Activated CD8-positive, alpha-beta T cell treated with anti-CD3 and anti-CD28 coated beads, Interleukin-2, amount 10 ng/mL, durations not matched to agents 7 days and 5 days (primary cell): ENCODE measurements around the gene CAB39L. TPM values are rescaled to one million over a fixed set of nuclear protein-coding genes. Genes with fewer than 3 reads are reported as not detected.

Source experiments
- ATAC-seq: fragments of 150-1000 bp; cut with Tn5 transposase; one replicate; pipeline ENCODE4 v1.10.0; 2021; ENCODE audit warnings: moderate library complexity
- CTCF ChIA-PET: fragments of 350-600 bp; sonication (Branson Sonifier 250); formaldehyde crosslinking; loops from one replicate; lab custom pipeline; 2021; ENCODE audit warnings: antibody characterized with exemption; lab: Charles Lee
- POLR2A ChIA-PET: fragments of 350-600 bp; sonication (Branson Sonifier 250); formaldehyde crosslinking; loops from one replicate; lab custom pipeline; 2021; ENCODE audit warnings: antibody characterized with exemption; lab: Charles Lee
- DNase-seq: peaks from one replicate; pipeline ENCODE4 v3.0.0-alpha.2; 2020
- H3K27ac Mint-ChIP-seq: one replicate; pipeline ENCODE4 v1.8.0; 2021; ENCODE audit warnings: mild to moderate bottlenecking, mixed read lengths
- H3K27me3 Mint-ChIP-seq: one replicate; pipeline ENCODE4 v1.8.0; 2021; ENCODE audit warnings: low read depth, mixed read lengths
- H3K36me3 Mint-ChIP-seq: one replicate; pipeline ENCODE4 v1.8.0; 2021; ENCODE audit warnings: low read depth, mixed read lengths
- H3K4me1 Mint-ChIP-seq: one replicate; pipeline ENCODE4 v1.8.0; 2021; ENCODE audit warnings: low read depth, mixed read lengths
- H3K4me3 Mint-ChIP-seq: one replicate; pipeline ENCODE4 v1.8.0; 2021; ENCODE audit warnings: mild to moderate bottlenecking, mixed read lengths
- H3K9me3 Mint-ChIP-seq: one replicate; pipeline ENCODE4 v1.8.0; 2022; ENCODE audit warnings: mixed read lengths; ENCODE audit not compliant: insufficient read depth
- total RNA-seq, 2 experiments: library from RNA; stranded (reverse); gene quantifications; one replicate each; pipeline ENCODE4 v1.2.3, GENCODE V29; 2021

Gene CAB39L
- total RNA-seq, 2 experiments from 2014 or later, result 2.3 to 2.6 TPM

DNA sequence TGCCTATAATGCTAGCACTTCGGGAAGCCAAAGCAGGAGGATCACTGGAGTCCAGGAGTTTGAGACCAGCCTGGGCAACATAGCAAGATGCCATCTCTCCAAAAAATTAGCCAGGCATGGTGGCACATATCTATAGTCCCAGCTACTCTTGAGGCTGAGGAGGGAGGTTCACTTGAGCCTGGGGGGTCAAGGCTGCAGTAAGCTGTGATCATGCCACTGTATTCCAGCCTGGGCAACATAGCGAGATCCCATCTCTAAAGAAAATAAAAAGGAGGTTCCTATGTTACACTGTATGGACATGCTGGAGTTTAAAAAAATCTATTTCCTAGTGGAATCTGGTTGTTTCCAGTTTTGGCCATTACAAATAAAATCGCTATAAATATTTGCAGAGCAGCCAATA is 2.6 kb downstream of the CAB39L start:
- ChIA-PET CTCF (no interaction called here), POLR2A (no interaction called here)
- no peak overlapping the region for H3K27ac Mint-ChIP-seq
- no peaks in the 10 kb centered on the region for H3K9me3 Mint-ChIP-seq
- no peak overlapping the region for H3K4me3 Mint-ChIP-seq
- peaks cover 29% of the 10 kb centered on the region for H3K4me1 Mint-ChIP-seq
- peaks cover 11% of the 10 kb centered on the region for H3K36me3 Mint-ChIP-seq
- peaks cover 11% of the 10 kb centered on the region for H3K27me3 Mint-ChIP-seq
- no peak for ATAC-seq
- no peak for DNase-seq

DNA sequence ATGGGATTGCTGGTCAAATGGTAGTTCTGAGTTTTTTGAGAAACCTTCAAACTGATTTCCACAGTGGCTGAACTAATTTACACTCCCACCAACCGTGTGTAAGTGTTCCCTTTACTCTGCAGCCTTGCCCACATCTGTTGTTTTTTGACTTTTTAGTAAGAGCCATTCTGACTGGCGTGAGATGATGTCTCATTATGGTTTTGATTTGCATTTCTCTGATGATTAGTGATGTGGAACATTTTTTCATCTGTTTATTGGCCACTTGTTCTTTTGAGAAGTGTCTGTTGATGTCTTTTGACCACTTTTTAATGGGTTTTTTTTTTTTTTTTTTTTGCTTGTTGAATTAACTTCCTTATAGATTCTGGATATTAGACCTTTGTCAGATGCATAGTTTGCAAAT is 4.3 kb downstream of the CAB39L start:
- POLR2A ChIA-PET, result no interaction called here
- no peak overlapping the region for H3K4me3 Mint-ChIP-seq
- DNase-seq, result no peak
- CTCF ChIA-PET, result no interaction called here
- no peak for ATAC-seq
- peaks cover 16% of the 10 kb centered on the region for H3K4me1 Mint-ChIP-seq
- no peak overlapping the region for H3K27ac Mint-ChIP-seq
- H3K9me3 Mint-ChIP-seq, result no peaks in the 10 kb centered on the region
- peaks cover 5% of the 10 kb centered on the region for H3K36me3 Mint-ChIP-seq
- peaks cover 11% of the 10 kb centered on the region for H3K27me3 Mint-ChIP-seq

DNA sequence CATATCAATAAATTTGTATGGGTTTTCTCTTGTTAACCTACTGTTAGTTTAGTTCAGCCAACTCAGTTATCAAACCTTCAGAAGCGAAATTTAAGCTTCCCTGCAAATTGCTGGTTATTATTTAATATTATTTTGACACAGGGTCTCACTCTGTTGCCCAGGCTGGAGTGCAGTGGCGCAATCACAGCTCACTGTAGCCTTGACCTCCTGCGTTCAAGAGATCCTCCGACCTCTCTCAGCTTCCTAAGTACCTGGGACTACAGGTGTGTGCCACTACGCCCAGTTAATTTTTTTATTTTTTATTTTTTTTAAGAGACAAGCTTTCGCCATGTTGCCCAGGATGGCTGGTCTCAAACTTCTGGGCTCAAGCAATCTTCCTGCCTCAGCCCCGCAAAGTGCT is 6.2 kb downstream of the CAB39L start:
- Mint-ChIP-seq H3K27ac (no peak overlapping the region), H3K27me3 (peaks cover 11% of the 10 kb centered on the region), H3K36me3 (no peaks in the 10 kb centered on the region), H3K9me3 (no peaks in the 10 kb centered on the region), H3K4me1 (peaks cover 7% of the 10 kb centered on the region), H3K4me3 (no peak overlapping the region)
- ChIA-PET CTCF (no interaction called here), POLR2A (no interaction called here)
- ATAC-seq, result no peak
- no peak for DNase-seq

DNA sequence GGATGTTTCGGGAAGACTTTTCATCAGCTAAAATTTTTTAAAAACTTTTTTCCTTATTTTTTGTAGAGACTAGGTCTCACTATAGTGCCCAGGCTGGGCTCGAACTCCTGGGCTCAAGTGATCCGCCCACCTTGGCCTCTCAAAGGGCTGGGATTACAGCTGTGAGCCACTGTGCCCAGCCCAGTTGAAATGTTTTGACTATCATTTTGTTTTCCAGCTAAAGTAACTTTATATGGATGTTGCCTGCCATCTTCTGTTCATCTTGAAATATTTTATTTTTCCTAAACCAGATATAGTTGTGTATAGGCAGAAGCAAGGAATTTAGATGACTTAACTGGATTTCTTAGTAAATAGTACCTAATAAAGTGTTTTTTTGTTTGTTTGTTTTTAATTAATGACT is 7.0 kb downstream of the CAB39L start:
- ATAC-seq (no peak), DNase-seq (no peak)
- Mint-ChIP-seq H3K27me3 (peaks cover 11% of the 10 kb centered on the region), H3K9me3 (no peaks in the 10 kb centered on the region), H3K4me3 (no peak overlapping the region), H3K36me3 (no peaks in the 10 kb centered on the region), H3K27ac (no peak overlapping the region), H3K4me1 (no peaks in the 10 kb centered on the region)
- CTCF ChIA-PET, result interaction anchor here (1.0 to 1.2 kb wide), 2 partner anchors 9 to 124 kb away, joined by 3 read pairs; no protein-coding TSS in a partner anchor
- POLR2A ChIA-PET, result no interaction called here

DNA sequence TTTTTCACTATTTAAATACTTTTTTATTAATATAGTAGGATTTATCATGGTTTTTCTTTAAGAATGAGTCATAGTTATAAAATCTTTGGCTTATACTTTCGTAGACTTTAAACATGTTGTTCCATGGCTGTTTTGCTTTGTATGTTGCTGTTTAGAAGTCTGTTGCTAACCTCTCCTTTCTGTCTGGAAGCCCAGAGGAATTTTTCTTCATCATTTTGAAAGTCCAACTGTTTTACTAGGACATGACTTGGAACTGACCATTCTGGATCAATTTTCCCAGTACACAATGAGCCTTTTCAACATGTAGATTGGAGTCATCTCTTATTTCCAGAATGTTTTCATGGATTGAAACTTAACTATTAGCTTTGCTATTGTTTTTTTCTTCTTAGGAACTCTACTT is 7.9 kb downstream of the CAB39L start:
- ChIA-PET POLR2A (interaction anchor here (1.0 kb wide), 1 partner anchor 9 kb away, joined by 3 read pairs; no protein-coding TSS in a partner anchor), CTCF (interaction anchor here (1.0 to 1.2 kb wide), 2 partner anchors 10 to 123 kb away, joined by 3 read pairs; no protein-coding TSS in a partner anchor)
- H3K9me3 Mint-ChIP-seq, result no peaks in the 10 kb centered on the region
- H3K4me3 Mint-ChIP-seq, result no peak overlapping the region
- no peak for DNase-seq
- no peaks in the 10 kb centered on the region for H3K4me1 Mint-ChIP-seq
- H3K36me3 Mint-ChIP-seq, result no peaks in the 10 kb centered on the region
- peaks cover 11% of the 10 kb centered on the region for H3K27me3 Mint-ChIP-seq
- no peak for ATAC-seq
- no peak overlapping the region for H3K27ac Mint-ChIP-seq

- no peaks in the 10 kb centered on the region for H3K9me3 Mint-ChIP-seq
- no peaks in the 10 kb centered on the region for H3K27me3 Mint-ChIP-seq
- no peaks in the 10 kb centered on the region for H3K36me3 Mint-ChIP-seq
- DNase-seq (no peak), ATAC-seq (no peak)
- no peak overlapping the region for H3K4me3 Mint-ChIP-seq
- CTCF ChIA-PET, result no interaction called here
- POLR2A ChIA-PET, result no interaction called here
- no peaks in the 10 kb centered on the region for H3K4me1 Mint-ChIP-seq
- H3K27ac Mint-ChIP-seq, result no peak overlapping the region
Observed at GRCh38 chr13:49429121-49429520, 14.7 kb downstream of the CAB39L start.

- ATAC-seq, result no peak
- DNase-seq, result no peak
- Mint-ChIP-seq H3K27me3 (no peaks in the 10 kb centered on the region), H3K4me3 (no peak overlapping the region), H3K9me3 (no peaks in the 10 kb centered on the region), H3K27ac (no peak overlapping the region), H3K4me1 (no peaks in the 10 kb centered on the region), H3K36me3 (no peaks in the 10 kb centered on the region)
- ChIA-PET POLR2A (interaction anchor here (0.7 to 0.9 kb wide), 2 partner anchors 15 to 16 kb away, joined by 3 to 5 read pairs; partner anchors contain the start of genes CAB39L and SETDB2), CTCF (interaction anchor here (1.0 to 2.0 kb wide), 3 partner anchors 15 to 180 kb away, joined by 3 to 5 read pairs (median 4); no protein-coding TSS in a partner anchor)
Observed at GRCh38 chr13:49428041-49428763, 15.7 kb downstream of the CAB39L start.

DNA sequence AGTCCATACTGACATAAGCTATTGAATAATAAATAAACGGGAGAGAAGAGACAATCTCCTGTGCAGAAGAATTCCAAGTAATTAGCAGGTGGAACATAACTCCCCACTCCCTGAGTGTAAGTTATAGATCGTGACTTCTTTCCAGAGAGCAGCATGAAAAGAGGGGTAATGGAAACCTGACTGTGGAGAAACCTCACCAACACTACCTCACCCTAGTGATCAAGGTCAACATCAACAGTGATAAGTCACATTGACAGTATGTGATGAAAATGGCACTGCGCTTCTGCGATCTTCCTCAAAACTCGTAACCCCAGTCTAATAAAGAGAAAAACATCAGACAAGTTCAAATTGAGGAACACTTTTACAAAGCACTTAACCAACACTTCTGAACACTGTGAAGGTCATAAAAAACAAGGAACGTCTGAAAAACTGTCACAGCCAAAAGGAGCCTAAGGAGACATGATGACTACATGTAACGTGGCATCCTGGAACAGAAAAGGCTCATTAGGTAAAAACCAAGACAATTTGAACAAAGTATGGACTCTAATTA is 19.8 kb downstream of the CAB39L start:
- CTCF ChIA-PET, result no interaction called here

GRCh38 chr13:49421391-49421790 is 22.5 kb downstream of the CAB39L start:
- POLR2A ChIA-PET, result no interaction called here
- CTCF ChIA-PET, result interaction anchor here (0.7 to 0.8 kb wide), 2 partner anchors 179 to 188 kb away, joined by 3 to 4 read pairs; no protein-coding TSS in a partner anchor
- ATAC-seq, result peak; percentile 71
- DNase-seq, result peak; percentile 36
- Mint-ChIP-seq H3K9me3 (no peaks in the 10 kb centered on the region), H3K27ac (no peak overlapping the region), H3K27me3 (no peaks in the 10 kb centered on the region), H3K4me3 (no peak overlapping the region), H3K36me3 (no peaks in the 10 kb centered on the region), H3K4me1 (no peaks in the 10 kb centered on the region)

More for the DNA sequence above, 19.8 kb downstream of the CAB39L start:
- no peak overlapping the region for H3K27ac Mint-ChIP-seq
- DNase-seq, result no peak
- H3K4me1 Mint-ChIP-seq, result no peaks in the 10 kb centered on the region
- no peaks in the 10 kb centered on the region for H3K9me3 Mint-ChIP-seq
- POLR2A ChIA-PET, result no interaction called here
- H3K36me3 Mint-ChIP-seq, result no peaks in the 10 kb centered on the region
- no peak for ATAC-seq
- no peak overlapping the region for H3K4me3 Mint-ChIP-seq
- no peaks in the 10 kb centered on the region for H3K27me3 Mint-ChIP-seq

DNA sequence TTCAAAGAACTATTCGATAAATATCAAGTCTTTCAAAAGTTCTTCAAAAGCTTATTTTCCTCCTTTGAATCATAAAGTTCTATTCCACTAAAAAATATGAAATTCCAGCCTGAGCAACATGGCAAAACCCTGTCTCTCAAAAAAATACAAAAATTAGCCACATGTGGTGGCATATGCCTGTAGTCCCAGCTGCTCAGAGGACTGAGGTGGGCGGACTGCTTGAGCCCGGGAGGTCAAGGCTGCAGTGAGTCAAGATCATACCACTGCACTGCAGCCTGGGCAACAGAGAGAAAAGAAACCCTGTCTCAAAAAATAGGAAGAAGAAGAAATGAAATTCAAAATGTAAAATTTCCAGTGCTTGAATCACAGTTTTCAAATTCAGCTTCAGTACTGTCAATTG is 24.6 kb downstream of the CAB39L start:
- Mint-ChIP-seq H3K27me3 (no peaks in the 10 kb centered on the region), H3K4me3 (no peak overlapping the region), H3K4me1 (no peaks in the 10 kb centered on the region), H3K36me3 (no peaks in the 10 kb centered on the region), H3K27ac (no peak overlapping the region), H3K9me3 (no peaks in the 10 kb centered on the region)
- ATAC-seq (no peak), DNase-seq (no peak)
- ChIA-PET POLR2A (no interaction called here), CTCF (interaction anchor here (0.9 to 1.0 kb wide), 2 partner anchors 13 to 118 kb away, joined by 3 to 4 read pairs; no protein-coding TSS in a partner anchor)

DNA sequence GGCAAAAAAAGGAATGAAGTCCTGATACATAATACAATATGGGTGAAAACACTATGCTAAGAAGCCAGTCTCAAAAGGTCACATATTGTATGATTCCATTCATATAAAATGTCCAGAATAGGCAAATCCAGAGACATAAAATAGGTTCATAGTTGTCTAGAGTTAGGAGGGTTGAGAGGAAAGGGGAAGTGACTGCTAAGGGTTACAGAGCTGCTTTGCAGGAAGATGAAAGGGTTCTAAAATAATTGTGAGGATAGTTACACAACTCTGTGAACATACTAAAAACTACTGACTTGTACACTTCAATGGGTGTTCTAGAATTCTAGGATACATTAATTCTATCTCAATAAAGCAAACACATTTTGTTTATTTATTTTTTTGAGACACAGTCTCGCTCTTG is 25.7 kb downstream of the CAB39L start:
- ATAC-seq (no peak), DNase-seq (no peak)
- Mint-ChIP-seq H3K4me1 (no peaks in the 10 kb centered on the region), H3K36me3 (no peaks in the 10 kb centered on the region), H3K4me3 (no peak overlapping the region), H3K9me3 (no peaks in the 10 kb centered on the region), H3K27me3 (no peaks in the 10 kb centered on the region), H3K27ac (no peak overlapping the region)
- ChIA-PET POLR2A (no interaction called here), CTCF (no interaction called here)

DNA sequence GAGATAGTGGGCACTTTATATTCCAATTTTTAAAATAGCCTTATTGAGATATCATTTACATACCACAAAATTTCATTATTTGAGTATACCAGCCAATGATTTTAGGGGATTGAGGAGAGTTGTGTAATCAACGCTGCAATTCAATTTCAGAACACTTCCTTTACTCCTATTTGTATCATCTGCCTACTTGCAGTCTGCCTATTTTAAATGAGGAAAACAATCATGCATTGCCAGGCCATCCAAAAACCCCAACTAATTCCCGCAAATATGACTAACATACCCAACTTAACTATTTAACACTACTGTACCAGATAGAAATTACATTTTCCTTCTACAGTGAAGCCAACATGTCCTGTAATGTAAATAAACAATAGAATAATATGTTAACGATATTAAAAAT is 26.7 kb downstream of the CAB39L start:
- POLR2A ChIA-PET, result no interaction called here
- Mint-ChIP-seq H3K4me3 (no peak overlapping the region), H3K36me3 (no peaks in the 10 kb centered on the region), H3K9me3 (no peaks in the 10 kb centered on the region), H3K27ac (no peak overlapping the region), H3K4me1 (no peaks in the 10 kb centered on the region), H3K27me3 (no peaks in the 10 kb centered on the region)
- CTCF ChIA-PET, result interaction anchor here (1.5 kb wide), 1 partner anchor 42 kb away, joined by 3 read pairs; no protein-coding TSS in a partner anchor
- ATAC-seq (no peak), DNase-seq (no peak)
